ENCODE results near the gene MPPED2.

MPPED2 gene

GRCh38 chr11:30364139-30364836, 221.9 kb downstream of the MPPED2 start:
- no peak for DNase-seq (ENCODE audit: low spot score)

GRCh38 chr11:30360741-30361140, 225.4 kb downstream of the MPPED2 start:
- no peak for DNase-seq (ENCODE audit: low spot score)
